NB4 (cell line): ENCODE results near the gene KCNJ10.

Experiments used
- CTCF ChIP-seq: IDR thresholded peaks from one replicate; pipeline ENCODE4 v1.5.1; 2012; ENCODE audit warnings: low read depth, low read length
- MYC ChIP-seq: IDR thresholded peaks from 2 replicates; pipeline ENCODE4 v1.6.1; 2011; ENCODE audit warnings: low read depth, low read length
- POLR2A ChIP-seq: IDR thresholded peaks from 2 replicates; pipeline ENCODE4 v1.6.1; 2011; ENCODE audit warnings: mild to moderate bottlenecking; ENCODE audit not compliant: insufficient read length; ENCODE audit errors: extremely low read depth

GRCh38 chr1:160028426-160028825, 41.5 kb downstream of the KCNJ10 start:
- TF ChIP-seq CTCF: no peak
- TF ChIP-seq POLR2A: no peak
- TF ChIP-seq MYC: no peak
